ENCODE results near the gene ETFA.

Gene ETFA

DNA sequence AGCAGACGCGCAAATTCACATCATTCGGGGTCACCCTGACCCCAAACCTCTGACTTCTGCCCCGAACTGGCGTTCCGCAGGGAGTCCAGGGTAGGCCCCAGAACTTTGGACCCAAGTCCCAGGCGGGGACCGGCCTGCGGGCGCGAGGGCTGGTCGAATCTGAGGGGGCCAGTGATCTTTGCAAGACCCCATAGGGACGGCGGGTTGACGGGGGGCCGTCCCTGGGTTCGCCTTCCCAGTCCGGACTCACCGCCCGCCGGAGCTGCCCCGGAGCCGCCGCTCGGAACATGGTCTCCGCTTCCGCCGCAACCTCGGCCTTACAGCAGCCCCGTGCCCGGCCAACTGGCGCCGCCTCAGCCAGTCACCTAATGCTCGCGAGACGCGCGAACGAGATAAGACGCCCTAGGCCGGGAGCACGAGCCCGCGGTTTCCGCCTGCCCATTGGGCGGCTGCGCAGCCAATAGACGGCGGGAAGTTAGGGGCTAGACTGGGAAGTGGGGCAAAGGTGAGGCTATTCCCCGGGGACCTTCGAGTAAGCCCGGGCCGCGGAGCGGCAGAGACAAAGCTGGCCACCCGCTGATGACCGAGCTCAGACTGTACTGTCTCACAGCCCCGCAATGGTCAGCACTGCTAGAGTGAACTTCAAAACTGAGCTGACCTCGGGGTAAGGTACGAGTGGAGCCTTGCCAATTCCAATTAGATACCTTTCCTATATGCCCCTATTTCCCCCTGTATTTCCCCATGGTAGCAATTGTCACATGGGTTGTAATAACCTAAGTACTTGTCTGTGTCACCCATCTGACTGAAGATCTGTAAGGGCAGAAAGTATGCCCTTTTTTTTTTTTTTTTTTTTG lies at the start of gene ETFA:
Gene ETFA, minus strand, starts transcription at position 370 of the 854 bp plus-strand sequence. Its CDS starts 81 bp downstream, at position 289.
- peak; percentile 94 for DNase-seq

DNA sequence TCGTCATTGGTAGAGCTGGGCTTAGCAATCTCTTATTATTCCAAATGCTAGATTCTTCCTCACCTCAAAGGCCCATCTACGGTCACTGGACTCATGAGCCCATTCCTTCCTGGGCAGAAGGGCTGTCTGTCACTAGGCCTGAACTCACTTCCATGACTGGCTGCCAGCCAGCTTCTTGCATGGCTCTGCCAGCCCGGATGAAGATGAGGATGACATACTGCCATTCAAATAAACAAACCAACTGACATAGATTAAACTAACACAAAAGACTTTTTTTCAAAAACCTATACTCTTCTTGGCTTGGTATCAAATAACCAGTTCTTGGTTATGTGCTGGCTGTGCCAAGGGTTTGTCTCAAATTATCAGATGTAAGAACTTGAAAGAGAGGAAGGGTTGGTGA lies 49.1 kb upstream of the ETFA start:
- DNase-seq, result no peak

DNA sequence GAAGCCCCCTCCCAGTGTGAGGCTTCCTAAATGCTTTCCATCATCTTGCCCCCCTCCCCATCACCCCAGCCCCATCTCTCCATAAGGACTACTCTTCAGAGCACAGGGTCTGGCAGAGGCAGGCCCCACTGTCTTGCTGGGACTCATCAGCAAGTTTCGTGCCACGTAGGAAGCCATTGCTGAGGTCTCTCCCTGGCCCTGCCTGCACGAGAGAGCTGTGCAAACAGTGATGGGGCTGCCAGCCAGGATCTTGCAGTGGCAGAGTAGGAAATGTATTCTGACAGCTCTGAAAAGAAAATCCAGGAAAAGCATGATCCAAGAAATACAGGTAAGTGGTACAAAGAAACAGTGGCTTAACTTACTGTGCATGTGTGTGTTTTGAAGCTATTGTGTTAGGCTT lies 47.9 kb upstream of the ETFA start:
- DNase-seq, result no peak

GRCh38 chr15:76358453-76358852 lies 47.2 kb upstream of the ETFA start:
- DNase-seq, result no peak

DNA sequence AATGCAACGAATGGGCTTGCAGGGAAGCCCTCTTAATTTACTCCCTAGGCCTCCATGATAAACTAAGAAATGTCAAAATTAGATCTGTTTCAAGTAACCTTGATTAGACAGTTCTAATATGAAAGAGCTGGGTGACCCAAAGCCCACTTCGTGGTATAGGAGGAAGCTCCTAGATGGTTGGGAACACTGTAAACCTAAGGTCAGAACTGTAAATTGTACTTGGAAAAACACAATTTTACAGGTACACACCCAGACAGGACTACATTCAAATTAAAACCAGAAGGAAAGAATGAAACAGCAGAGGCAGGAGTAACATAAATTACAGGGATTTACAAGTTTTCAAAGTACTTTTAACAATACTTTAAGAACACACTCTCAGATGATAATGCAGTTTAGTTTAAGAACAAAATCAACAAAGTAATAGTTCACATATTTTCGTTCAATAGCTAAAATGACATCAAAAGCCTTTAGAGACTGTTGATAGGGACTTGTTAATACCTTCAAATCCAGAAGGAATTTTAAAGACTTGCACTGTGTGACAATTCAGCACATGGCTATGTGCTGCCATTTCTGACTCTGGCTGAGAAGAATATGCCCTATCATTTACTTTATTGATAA lies 43.7 kb upstream of the ETFA start:
- DNase-seq, result no peak

- DNase-seq, result no peak
Measured at GRCh38 chr15:76353903-76354302, 42.6 kb upstream of the ETFA start.

DNA sequence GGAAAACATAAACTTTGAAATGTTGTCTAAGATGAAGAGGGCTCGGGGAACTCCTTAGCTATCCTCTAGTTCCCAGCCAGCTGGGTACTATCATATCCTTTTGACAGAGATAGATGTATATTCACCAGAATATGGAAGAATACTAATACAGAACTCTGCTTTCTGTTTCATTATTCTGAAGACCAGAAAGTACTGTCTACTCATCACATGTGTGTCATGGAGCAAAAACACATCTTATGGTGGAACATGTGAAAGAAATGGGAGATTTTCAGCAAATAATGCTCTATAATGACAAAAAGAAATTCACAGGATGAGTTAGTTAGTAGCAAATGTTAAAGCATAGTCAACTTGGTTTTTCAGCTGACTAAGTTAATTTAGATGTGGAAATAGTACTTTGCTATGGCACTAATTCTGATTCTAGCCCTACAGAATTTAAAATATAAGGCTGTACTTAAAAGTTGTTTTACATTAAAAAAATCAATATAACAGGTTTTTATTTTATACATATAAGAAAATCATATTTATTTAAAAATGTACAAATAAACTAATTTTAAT lies 41.8 kb upstream of the ETFA start:
- no peak for DNase-seq

GRCh38 chr15:76349301-76350070 lies 38.2 kb upstream of the ETFA start:
- no peak for DNase-seq

DNA sequence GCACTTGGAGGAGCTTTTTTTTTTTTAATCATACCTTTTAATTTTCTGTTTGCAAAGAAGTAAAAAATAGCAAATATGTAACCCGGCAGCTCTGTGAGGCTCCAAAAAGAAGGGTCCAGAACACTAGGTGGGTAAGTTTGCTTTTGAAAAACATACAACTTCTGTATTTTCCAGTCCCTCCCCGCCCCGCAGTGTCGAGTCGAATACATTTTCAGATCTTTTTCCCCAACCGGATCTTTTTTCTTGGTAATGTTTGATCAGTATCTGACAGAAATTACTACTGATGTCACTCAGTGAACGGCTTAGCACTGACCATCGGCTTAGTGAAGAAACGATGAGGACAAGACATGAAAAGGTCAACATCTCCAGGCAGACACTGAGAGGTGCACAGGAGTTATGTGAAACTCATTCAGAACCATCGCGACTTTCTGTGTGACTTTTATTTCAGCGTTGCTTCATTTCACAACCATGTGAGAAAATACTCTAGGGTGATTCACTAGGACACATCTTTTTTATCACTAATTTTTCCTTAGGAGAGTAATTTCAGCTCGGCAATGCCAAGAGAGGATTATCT lies 36.3 kb upstream of the ETFA start:
- no peak for DNase-seq

DNA sequence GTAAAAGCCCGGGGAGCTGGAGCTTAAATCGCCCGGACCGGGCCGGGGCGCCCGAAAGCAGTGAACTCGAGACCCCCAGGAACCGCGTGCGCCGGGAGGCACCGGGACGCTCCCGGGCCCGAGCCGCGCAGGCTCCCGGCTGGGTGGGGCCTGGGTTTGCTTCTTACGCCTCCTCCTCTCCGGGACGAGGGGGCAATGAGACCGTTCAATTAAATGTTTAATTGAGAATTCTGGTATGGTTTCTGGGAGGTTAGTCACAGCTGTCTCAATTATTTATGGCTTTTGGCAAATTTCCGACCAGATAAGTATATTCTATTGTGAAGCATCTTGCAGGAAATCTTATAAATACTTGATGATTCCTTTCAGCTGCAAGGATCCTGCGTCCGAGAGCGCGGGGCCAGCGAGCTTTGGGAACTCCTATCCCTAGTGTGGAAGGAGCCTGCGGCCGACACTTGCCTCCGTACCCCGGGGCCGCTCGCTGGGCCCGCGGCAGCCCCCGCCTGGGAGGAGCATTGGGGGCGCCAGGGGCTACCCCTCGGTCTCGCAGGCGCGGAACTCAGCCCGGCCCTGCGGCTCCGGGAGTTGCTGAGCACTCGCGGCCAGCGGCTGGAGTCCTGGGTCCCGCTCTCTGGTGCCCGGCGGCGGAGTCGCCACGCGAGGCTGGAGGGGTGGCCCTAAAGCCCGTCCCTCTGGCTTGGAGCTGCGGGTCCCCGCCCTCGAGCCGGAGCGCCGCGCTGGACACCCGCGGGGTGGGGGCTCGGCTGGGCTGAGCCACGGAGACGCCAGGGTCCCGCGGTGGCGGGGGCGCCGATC lies 35.6 kb upstream of the ETFA start:
- no peak for DNase-seq

GRCh38 chr15:76345880-76346668 lies 34.8 kb upstream of the ETFA start:
- DNase-seq, result no peak

- DNase-seq, result no peak
Measured at GRCh38 chr15:76345583-76345879, 34.3 kb upstream of the ETFA start.

DNA sequence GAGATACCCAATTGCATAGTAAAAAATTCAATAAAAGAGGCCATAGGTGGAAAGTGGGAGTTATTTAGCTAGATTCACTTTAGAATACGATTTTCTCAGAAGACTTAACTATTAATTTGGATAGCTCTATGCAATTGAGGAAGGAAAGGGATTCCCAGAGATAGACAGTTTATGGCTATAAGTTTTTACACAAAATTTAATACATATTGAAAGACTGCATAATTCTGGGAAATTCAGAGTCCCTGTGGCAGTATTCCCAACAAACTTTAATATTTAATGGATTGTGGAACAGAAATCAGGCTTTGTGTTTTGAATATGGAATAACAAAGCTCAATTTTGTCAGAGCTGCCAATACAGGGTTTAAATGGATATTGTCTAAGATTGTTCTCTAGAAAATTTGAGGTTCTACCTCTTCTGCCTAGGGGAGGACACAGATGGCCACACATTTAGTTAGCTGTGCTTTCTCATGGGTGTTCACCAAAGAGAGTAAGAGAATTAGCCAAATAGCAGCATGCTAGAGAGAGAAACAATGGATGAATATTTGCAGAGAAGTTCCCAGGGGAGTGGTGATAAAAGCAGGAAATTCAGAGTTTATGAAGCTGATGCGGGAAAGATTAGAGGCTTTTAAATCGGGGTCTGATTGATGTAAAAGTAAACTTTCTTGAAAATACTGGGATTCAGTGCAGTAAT lies 33.8 kb upstream of the ETFA start:
- DNase-seq, result no peak

- DNase-seq, result no peak
Measured at GRCh38 chr15:76343313-76343996, 32.2 kb upstream of the ETFA start.

- no peak for DNase-seq
Measured at GRCh38 chr15:76342382-76343201, 31.3 kb upstream of the ETFA start.

DNA sequence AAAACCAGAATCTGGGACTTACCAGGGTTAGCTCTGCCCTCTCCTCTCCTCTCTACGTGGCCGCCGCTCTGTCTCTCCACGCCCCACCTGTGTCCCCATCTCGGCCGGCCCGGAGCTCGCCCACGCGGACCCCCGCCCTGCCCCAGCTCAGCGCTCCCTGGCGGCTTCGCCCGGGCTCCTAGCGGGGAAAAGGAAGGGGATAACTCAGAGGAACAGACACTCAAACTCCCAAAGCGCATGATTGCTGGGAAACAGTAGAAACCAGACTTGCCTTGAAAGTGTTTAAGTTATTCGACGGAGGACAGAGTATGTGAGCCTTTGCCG lies 30.8 kb upstream of the ETFA start:
- no peak for DNase-seq

GRCh38 chr15:76341366-76342057 lies 30.2 kb upstream of the ETFA start:
- no peak for DNase-seq

- DNase-seq, result no peak
Measured at GRCh38 chr15:76340803-76341365, 29.6 kb upstream of the ETFA start.
